ENCODE measurements around the gene BPIFB1. TPM values are rescaled to one million over a fixed set of nuclear protein-coding genes. Genes with fewer than 3 reads are reported as not detected.
A peak's percentile ranks its signal among the peaks of the same experiment; 100 is the strongest.

Gene BPIFB1
- total and polyA plus RNA-seq, 2 of the 13 experiments (the other 11 are each of a cell fraction or from before 2014, with no cell fraction given): 0.82 to 4.4 TPM

DNA sequence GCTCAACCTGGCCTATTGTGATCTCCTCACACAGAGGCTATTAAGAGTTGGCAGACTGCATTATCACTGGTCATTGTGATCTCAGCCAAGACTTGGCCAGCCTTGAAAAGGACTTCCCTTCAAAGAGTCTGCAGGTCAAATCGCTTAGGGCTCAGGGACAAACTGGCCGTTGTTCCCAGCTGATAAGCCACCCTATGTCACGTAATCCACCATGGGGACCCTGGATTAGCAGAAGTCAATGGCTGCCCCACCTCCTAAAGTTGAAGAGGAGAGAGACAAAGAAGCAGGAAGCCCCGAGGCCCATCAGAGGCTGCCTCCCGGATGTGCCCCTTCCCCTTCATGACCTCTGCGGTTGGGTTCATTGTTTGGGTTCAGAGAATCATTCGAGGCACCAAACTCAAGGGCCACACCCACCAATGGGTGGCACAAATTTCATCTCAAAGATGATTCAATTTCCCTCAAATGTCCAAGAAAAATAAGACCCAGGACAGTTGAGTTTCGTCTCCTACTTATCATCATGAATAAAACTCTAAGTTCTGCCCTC lies 56.6 kb downstream of the BPIFB1 start (continued):
- TF ChIP-seq ZBTB1 (CRISPR knock-in tag; IDR thresholded peaks at IDR 0.05; ENCODE audit: borderline replicate concordance) (no peak), LCORL (IDR thresholded peaks at IDR 0.05) (no peak), LCORL (CRISPR knock-in tag; IDR thresholded peaks at IDR 0.05) (0 out of 2 replicates have a peak, but pooled peaks have one; percentile 22), XRCC5 (optimal IDR thresholded peaks at IDR 0.05; ENCODE audit: low read length) (peak; percentile 61), DMAP1 (CRISPR knock-in tag; IDR thresholded peaks at IDR 0.05) (no peak), PCBP2 (optimal IDR thresholded peaks at IDR 0.05; ENCODE audit: low read depth, low read length, poor library complexity, severe bottlenecking) (no peak), ZNF749 (CRISPR knock-in tag; IDR thresholded peaks at IDR 0.05; ENCODE audit: borderline replicate concordance) (no peak), REPIN1 (CRISPR knock-in tag; IDR thresholded peaks at IDR 0.05; ENCODE audit: borderline replicate concordance, low read depth) (no peak), HHEX (CRISPR knock-in tag; IDR thresholded peaks at IDR 0.05) (peak; percentile 49; the same call in 1 of the 2 replicates), ZFP82 (CRISPR knock-in tag; IDR thresholded peaks at IDR 0.05; ENCODE audit: borderline replicate concordance) (no peak), ZNF282 (IDR thresholded peaks at IDR 0.05; ENCODE audit: partially characterized antibody) (no peak), CENPT (CRISPR knock-in tag; IDR thresholded peaks at IDR 0.05; ENCODE audit: low read depth) (no peak), SPEN (CRISPR knock-in tag; IDR thresholded peaks at IDR 0.05; ENCODE audit: low read depth) (no peak), ZNF839 (CRISPR knock-in tag; IDR thresholded peaks at IDR 0.05; ENCODE audit: borderline replicate concordance) (no peak), SIN3A (IDR thresholded peaks at IDR 0.05; ENCODE audit: borderline replicate concordance, low read depth, low read length) (no peak), ZNF451 (CRISPR knock-in tag; IDR thresholded peaks at IDR 0.05) (no peak; the same call in 1 of the 2 replicates), NR2F6 (IDR thresholded peaks at IDR 0.05) (peak; percentile 98), NR2F6 (CRISPR knock-in tag; IDR thresholded peaks at IDR 0.05) (peak; percentile 95), CBX5 (CRISPR knock-in tag; IDR thresholded peaks at IDR 0.05; ENCODE audit: borderline replicate concordance) (peak; percentile 34; the same call in 1 of the 2 replicates), FOXK2 (IDR thresholded peaks at IDR 0.05) (no peak)
- TF ChIP-seq, protein P1, sequence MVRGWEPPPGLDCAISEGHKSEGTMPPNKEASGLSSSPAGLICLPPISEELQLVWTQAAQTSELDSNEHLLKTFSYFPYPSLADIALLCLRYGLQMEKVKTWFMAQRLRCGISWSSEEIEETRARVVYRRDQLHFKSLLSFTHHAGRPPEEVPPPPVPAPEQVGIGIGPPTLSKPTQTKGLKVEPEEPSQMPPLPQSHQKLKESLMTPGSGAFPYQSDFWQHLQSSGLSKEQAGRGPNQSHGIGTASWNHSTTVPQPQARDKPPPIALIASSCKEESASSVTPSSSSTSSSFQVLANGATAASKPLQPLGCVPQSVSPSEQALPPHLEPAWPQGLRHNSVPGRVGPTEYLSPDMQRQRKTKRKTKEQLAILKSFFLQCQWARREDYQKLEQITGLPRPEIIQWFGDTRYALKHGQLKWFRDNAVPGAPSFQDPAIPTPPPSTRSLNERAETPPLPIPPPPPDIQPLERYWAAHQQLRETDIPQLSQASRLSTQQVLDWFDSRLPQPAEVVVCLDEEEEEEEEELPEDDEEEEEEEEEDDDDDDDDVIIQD (CRISPR knock-in tag; IDR thresholded peaks at IDR 0.05; ENCODE audit: low read depth): 0 out of 2 replicates have a peak, but pooled peaks have one; percentile 64
- TF ChIP-seq, protein P2, sequence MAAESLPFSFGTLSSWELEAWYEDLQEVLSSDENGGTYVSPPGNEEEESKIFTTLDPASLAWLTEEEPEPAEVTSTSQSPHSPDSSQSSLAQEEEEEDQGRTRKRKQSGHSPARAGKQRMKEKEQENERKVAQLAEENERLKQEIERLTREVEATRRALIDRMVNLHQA (CRISPR knock-in tag; IDR thresholded peaks at IDR 0.05): no peak
- TF ChIP-seq, protein P3, sequence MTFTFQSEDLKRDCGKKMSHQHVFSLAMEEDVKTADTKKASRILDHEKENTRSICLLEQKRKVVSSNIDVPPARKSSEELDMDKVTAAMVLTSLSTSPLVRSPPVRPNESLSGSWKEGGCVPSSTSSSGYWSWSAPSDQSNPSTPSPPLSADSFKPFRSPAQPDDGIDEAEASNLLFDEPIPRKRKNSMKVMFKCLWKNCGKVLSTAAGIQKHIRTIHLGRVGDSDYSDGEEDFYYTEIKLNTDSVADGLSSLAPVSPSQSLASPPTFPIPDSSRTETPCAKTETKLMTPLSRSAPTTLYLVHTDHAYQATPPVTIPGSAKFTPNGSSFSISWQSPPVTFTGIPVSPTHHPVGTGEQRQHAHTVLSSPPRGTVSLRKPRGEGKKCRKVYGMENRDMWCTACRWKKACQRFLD (CRISPR knock-in tag; IDR thresholded peaks at IDR 0.05; ENCODE audit: borderline replicate concordance): no peak
- TF ChIP-seq, protein P4, sequence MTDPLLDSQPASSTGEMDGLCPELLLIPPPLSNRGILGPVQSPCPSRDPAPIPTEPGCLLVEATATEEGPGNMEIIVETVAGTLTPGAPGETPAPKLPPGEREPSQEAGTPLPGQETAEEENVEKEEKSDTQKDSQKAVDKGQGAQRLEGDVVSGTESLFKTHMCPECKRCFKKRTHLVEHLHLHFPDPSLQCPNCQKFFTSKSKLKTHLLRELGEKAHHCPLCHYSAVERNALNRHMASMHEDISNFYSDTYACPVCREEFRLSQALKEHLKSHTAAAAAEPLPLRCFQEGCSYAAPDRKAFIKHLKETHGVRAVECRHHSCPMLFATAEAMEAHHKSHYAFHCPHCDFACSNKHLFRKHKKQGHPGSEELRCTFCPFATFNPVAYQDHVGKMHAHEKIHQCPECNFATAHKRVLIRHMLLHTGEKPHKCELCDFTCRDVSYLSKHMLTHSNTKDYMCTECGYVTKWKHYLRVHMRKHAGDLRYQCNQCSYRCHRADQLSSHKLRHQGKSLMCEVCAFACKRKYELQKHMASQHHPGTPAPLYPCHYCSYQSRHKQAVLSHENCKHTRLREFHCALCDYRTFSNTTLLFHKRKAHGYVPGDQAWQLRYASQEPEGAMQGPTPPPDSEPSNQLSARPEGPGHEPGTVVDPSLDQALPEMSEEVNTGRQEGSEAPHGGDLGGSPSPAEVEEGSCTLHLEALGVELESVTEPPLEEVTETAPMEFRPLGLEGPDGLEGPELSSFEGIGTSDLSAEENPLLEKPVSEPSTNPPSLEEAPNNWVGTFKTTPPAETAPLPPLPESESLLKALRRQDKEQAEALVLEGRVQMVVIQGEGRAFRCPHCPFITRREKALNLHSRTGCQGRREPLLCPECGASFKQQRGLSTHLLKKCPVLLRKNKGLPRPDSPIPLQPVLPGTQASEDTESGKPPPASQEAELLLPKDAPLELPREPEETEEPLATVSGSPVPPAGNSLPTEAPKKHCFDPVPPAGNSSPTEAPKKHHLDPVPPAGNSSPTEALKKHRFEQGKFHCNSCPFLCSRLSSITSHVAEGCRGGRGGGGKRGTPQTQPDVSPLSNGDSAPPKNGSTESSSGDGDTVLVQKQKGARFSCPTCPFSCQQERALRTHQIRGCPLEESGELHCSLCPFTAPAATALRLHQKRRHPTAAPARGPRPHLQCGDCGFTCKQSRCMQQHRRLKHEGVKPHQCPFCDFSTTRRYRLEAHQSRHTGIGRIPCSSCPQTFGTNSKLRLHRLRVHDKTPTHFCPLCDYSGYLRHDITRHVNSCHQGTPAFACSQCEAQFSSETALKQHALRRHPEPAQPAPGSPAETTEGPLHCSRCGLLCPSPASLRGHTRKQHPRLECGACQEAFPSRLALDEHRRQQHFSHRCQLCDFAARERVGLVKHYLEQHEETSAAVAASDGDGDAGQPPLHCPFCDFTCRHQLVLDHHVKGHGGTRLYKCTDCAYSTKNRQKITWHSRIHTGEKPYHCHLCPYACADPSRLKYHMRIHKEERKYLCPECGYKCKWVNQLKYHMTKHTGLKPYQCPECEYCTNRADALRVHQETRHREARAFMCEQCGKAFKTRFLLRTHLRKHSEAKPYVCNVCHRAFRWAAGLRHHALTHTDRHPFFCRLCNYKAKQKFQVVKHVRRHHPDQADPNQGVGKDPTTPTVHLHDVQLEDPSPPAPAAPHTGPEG (CRISPR knock-in tag; IDR thresholded peaks at IDR 0.05): no peak

All from HepG2 (cell line).